NT2/D1 (cell line): ENCODE measurements around the gene DCP1A.
"Not testable (repeated sequence)": the region's sequence is repeated elsewhere in the genome, so short reads cannot be mapped to it uniquely, and the experiment has no call there.

ENCODE experiments used
- SUZ12 ChIP-seq: IDR thresholded peaks from 2 replicates; pipeline ENCODE4 v1.6.1; 2011; ENCODE audit not compliant: insufficient read length, insufficient read depth; ENCODE audit errors: extremely low read depth
- YY1 ChIP-seq: IDR thresholded peaks from 2 replicates; pipeline ENCODE4 v1.6.1; 2011; ENCODE audit not compliant: insufficient read length, insufficient read depth
- ZNF274 ChIP-seq: IDR thresholded peaks from 2 replicates; pipeline ENCODE4 v1.6.1; 2011; ENCODE audit warnings: mild to moderate bottlenecking, low read depth, low read length

DNA sequence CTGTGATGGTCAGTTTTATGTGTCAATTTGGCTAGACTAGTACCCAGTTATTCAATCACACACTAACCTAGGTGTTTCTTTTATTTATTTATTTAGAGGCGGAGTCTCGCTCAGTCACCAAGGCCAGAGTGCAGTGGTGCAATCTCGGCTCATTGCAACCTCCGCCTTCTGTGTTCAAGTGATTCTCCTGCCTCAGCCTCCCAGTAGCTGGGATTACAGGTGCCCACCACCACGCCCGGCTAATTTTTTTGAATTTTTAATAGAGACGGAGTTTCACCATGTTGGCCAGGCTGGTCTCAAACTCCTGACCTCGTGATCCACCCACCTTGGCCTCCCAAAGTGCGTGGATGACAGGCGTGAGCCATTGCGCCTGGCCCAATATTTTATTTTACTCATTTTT, 78.2 kb downstream of the DCP1A start:
- not testable (repeated sequence) for TF ChIP-seq SUZ12, ZNF274, YY1
